Gastroesophageal sphincter (tissue), 4 donors: Measurements from ENCODE around the gene CPA2. TPM values are rescaled to one million over a fixed set of nuclear protein-coding genes. Genes with fewer than 3 reads are reported as not detected.

Experiments used
- ATAC-seq: fragments of 150-250 bp; one replicate; pipeline ENCODE4 v1.9.1; 2016; ENCODE audit warnings: mild to moderate bottlenecking, moderate library complexity
- H3K27ac ChIP-seq, 4 donors: fragments of 200-600 bp; sonication (generic) in 3 of 4; 1 replicate in 3 of 4; 2 replicates in 1 of 4; pipeline ENCODE4 v1.5.1; 2016 to 2019
- H3K27me3 ChIP-seq: fragments of 200-600 bp; sonication (generic); one replicate; pipeline ENCODE4 v1.5.1; 2019
- H3K36me3 ChIP-seq, 2 donors: fragments of 200-600 bp; sonication (generic); one replicate each; pipeline ENCODE4 v1.5.1; 2019; ENCODE audit warnings: control low read depth in 1 of 2
- H3K4me1 ChIP-seq, 3 donors: fragments of 200-600 bp; sonication (generic); 1 replicate in 2 of 3; 2 replicates in 1 of 3; pipeline ENCODE4 v1.5.1; 2016 to 2019; ENCODE audit warnings: control low read depth in 2 of 3
- H3K4me3 ChIP-seq, 2 donors: fragments of 200-600 bp; sonication (generic); one replicate each; pipeline ENCODE4 v1.5.1; 2019; ENCODE audit warnings: mild to moderate bottlenecking in 1 of 2, moderate library complexity in 1 of 2
- H3K9me3 ChIP-seq, 3 donors: fragments of 200-600 bp; sonication (generic); one replicate each; pipeline ENCODE4 v1.5.1; 2017 to 2019; ENCODE audit warnings: control low read depth in 2 of 3
- EP300 ChIP-seq: sonication (generic); formaldehyde crosslinking; IDR thresholded peaks from one replicate; pipeline ENCODE4 v1.6.1; 2017; ENCODE audit warnings: antibody characterized with exemption, mild to moderate bottlenecking
- POLR2A ChIP-seq, 2 donors: fragments of 450-650 bp; IDR thresholded peaks; one replicate each; pipeline ENCODE4 v1.6.1; 2017; ENCODE audit warnings: antibody characterized with exemption in 2 of 2, mild to moderate bottlenecking in 2 of 2, moderate library complexity in 1 of 2
- POLR2AphosphoS5 ChIP-seq: sonication (generic); formaldehyde crosslinking; IDR thresholded peaks from one replicate; pipeline ENCODE4 v1.6.1; 2017; ENCODE audit warnings: antibody characterized with exemption
- WGBS, 2 donors: methylation state at CpG; one replicate each; pipeline ENCODE4 v1.1.5; 2018; ENCODE audit warnings: low coverage in 1 of 2; 5-methylcytosine and 5-hydroxymethylcytosine counted together
- total RNA-seq, 4 donors: library from RNA; depleted of rRNA; stranded (reverse); fragments of >200 nt; gene quantifications; one replicate each; pipeline ENCODE4 v1.1.0, GENCODE V29; 2016
- TF ChIP-seq, protein P1 (sequence below), 4 experiments: fragments of 200-600 bp in 2 of 4; fragments of 450-650 bp in 2 of 4; sonication (generic) in 1 of 4; IDR thresholded peaks; one replicate each; pipeline ENCODE4 v1.5.1; 2017 to 2019; ENCODE audit warnings: antibody characterized with exemption in 4 of 4, mild to moderate bottlenecking in 2 of 4, moderate library complexity in 2 of 4

Gene CPA2
- total RNA-seq, 4 donors from 2014 or later, result not detected

- Histone ChIP-seq H3K4me1 (peaks cover 0 to 23% (median 7%) of the 10 kb centered on the region in 3 donors), H3K27me3 (no peaks in the 10 kb centered on the region), H3K36me3 (no peaks in the 10 kb centered on the region), H3K27ac (peak overlapping the region in 2 of 4 donors; percentile 3 to 43), H3K9me3 (no peaks in the 10 kb centered on the region), H3K4me3 (peak overlapping the region in 1 of 2 donors; percentile 38)
- peak; percentile 53 for ATAC-seq
- no peak for TF ChIP-seq EP300
- TF ChIP-seq, protein P1, sequence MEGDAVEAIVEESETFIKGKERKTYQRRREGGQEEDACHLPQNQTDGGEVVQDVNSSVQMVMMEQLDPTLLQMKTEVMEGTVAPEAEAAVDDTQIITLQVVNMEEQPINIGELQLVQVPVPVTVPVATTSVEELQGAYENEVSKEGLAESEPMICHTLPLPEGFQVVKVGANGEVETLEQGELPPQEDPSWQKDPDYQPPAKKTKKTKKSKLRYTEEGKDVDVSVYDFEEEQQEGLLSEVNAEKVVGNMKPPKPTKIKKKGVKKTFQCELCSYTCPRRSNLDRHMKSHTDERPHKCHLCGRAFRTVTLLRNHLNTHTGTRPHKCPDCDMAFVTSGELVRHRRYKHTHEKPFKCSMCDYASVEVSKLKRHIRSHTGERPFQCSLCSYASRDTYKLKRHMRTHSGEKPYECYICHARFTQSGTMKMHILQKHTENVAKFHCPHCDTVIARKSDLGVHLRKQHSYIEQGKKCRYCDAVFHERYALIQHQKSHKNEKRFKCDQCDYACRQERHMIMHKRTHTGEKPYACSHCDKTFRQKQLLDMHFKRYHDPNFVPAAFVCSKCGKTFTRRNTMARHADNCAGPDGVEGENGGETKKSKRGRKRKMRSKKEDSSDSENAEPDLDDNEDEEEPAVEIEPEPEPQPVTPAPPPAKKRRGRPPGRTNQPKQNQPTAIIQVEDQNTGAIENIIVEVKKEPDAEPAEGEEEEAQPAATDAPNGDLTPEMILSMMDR (IDR thresholded peaks at IDR 0.05), result peak in 2 of 4 experiments; percentile 10 to 35
- 20 to 26% methylated on average over 5 to 10 of the region's 11 CpGs for WGBS, 2 donors
Observed at GRCh38 chr7:130273933-130274255, 7.2 kb downstream of the CPA2 start.

DNA sequence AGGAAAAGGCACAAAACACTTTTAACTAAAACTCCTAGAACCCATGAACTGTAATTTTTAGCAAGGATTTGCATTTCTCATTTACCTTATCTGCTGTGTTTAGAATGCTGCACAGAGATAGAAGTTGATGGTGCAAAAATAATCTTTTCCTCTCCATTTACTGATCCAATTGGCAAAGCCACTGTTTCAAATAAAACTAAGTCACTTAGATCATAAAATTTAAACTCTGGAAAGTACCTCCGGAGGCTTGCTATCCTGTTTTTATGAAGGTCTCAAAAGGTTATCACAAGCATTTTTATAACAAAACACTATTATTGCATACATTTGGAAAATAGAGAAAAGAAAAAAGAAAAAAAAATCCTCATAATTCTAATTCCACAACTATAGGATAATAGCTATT is 7.6 kb downstream of the CPA2 start:
- H3K4me1 ChIP-seq, result peaks cover 0 to 23% (median 7%) of the 10 kb centered on the region in 3 donors
- no peaks in the 10 kb centered on the region for H3K9me3 ChIP-seq
- no peaks in the 10 kb centered on the region for H3K27me3 ChIP-seq
- no peak overlapping the region for H3K4me3 ChIP-seq
- ATAC-seq, result no peak
- H3K27ac ChIP-seq, result peak overlapping the region in 2 of 4 donors; percentile 3 to 43
- WGBS, 2 donors, result 39 to 42% methylated on average over 1 of the region's 1 CpG
- H3K36me3 ChIP-seq, result no peaks in the 10 kb centered on the region
- TF ChIP-seq POLR2A (IDR thresholded peaks at IDR 0.05) (no peak), POLR2AphosphoS5 (no peak), EP300 (no peak)
- TF ChIP-seq, protein P1 (IDR thresholded peaks at IDR 0.05), result no peak

- no peak overlapping the region for H3K27ac ChIP-seq
- no peak overlapping the region for H3K4me3 ChIP-seq
- ATAC-seq, result no peak
- H3K36me3 ChIP-seq, result no peaks in the 10 kb centered on the region
- H3K9me3 ChIP-seq, result no peaks in the 10 kb centered on the region
- WGBS, 2 donors, result 70 to 87% methylated on average over 2 to 7 of the region's 11 CpGs
- peaks cover 0 to 23% (median 7%) of the 10 kb centered on the region in 3 donors for H3K4me1 ChIP-seq
- TF ChIP-seq POLR2A (IDR thresholded peaks at IDR 0.05), result no peak
- H3K27me3 ChIP-seq, result no peaks in the 10 kb centered on the region
Observed at GRCh38 chr7:130274983-130275591, 8.4 kb downstream of the CPA2 start.

- Histone ChIP-seq H3K27ac (no peak overlapping the region), H3K4me1 (peaks cover 0 to 23% (median 7%) of the 10 kb centered on the region in 3 donors), H3K9me3 (no peaks in the 10 kb centered on the region), H3K4me3 (no peak overlapping the region), H3K36me3 (no peaks in the 10 kb centered on the region), H3K27me3 (no peaks in the 10 kb centered on the region)
- no peak for TF ChIP-seq EP300
- TF ChIP-seq, protein P1 (IDR thresholded peaks at IDR 0.05), result no peak
- TF ChIP-seq POLR2A (IDR thresholded peaks at IDR 0.05), result no peak
- no peak for TF ChIP-seq POLR2AphosphoS5
- no peak for ATAC-seq
- WGBS, 2 donors, result 69 to 77% methylated on average over 5 of the region's 5 CpGs
Observed at GRCh38 chr7:130275826-130276297, 9.2 kb downstream of the CPA2 start.

GRCh38 chr7:130276796-130277762 is 10.4 kb downstream of the CPA2 start:
- 70 to 73% methylated on average over 9 to 10 of the region's 10 CpGs for WGBS, 2 donors
- no peaks in the 10 kb centered on the region for H3K9me3 ChIP-seq
- no peak overlapping the region for H3K27ac ChIP-seq
- no peaks in the 10 kb centered on the region for H3K27me3 ChIP-seq
- no peak for ATAC-seq
- no peaks in the 10 kb centered on the region for H3K36me3 ChIP-seq
- TF ChIP-seq EP300, result no peak
- no peak for TF ChIP-seq POLR2AphosphoS5
- TF ChIP-seq, protein P1 (IDR thresholded peaks at IDR 0.05), result no peak
- H3K4me1 ChIP-seq, result peaks cover 0 to 23% (median 7%) of the 10 kb centered on the region in 3 donors
- H3K4me3 ChIP-seq, result no peak overlapping the region
